Measurements from ENCODE around the gene BCL6B.

GRCh38 chr17:7038025-7038862 is 15.4 kb downstream of the BCL6B start:
- TF ChIP-seq POLR2A (IDR thresholded peaks at IDR 0.05; ENCODE audit: low read length) (no peak), GATA1 (IDR thresholded peaks at IDR 0.05; ENCODE audit: low read depth, low read length) (no peak)

Data from erythroblast (primary cell).